ENCODE data around the gene TMPRSS9.
"Not testable (repeated sequence)": the region's sequence is repeated elsewhere in the genome, so short reads cannot be mapped to it uniquely, and the experiment has no call there.

DNA sequence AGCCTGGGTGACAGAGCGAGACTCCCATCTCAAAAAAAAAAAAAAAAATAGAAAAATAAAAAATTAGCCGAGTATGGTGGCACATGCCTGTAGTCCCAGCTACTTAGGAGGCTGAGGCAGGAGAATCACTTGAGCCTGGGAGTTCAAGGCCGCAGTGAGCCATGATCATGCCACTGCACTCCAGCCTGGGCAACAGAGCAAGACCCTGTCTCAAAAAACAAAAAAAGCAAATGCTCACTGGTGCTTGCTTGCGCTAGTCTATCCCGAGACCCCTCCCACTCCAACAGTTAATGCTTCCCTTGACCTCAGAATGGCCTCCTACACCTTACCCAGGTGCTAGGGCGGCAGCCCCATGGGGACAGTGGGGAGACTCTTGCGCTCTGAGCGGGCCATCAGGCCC lies 57.4 kb downstream of the TMPRSS9 start:
- TF ChIP-seq, protein P1, sequence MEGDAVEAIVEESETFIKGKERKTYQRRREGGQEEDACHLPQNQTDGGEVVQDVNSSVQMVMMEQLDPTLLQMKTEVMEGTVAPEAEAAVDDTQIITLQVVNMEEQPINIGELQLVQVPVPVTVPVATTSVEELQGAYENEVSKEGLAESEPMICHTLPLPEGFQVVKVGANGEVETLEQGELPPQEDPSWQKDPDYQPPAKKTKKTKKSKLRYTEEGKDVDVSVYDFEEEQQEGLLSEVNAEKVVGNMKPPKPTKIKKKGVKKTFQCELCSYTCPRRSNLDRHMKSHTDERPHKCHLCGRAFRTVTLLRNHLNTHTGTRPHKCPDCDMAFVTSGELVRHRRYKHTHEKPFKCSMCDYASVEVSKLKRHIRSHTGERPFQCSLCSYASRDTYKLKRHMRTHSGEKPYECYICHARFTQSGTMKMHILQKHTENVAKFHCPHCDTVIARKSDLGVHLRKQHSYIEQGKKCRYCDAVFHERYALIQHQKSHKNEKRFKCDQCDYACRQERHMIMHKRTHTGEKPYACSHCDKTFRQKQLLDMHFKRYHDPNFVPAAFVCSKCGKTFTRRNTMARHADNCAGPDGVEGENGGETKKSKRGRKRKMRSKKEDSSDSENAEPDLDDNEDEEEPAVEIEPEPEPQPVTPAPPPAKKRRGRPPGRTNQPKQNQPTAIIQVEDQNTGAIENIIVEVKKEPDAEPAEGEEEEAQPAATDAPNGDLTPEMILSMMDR (IDR thresholded peaks at IDR 0.05) = not testable (repeated sequence)
- not testable (repeated sequence) for TF ChIP-seq POLR2A, EP300 (IDR thresholded peaks at IDR 0.05)
